ENCODE measurements around the gene NOG.
A peak's percentile ranks its signal among the peaks of the same experiment; 100 is the strongest.

NOG gene

GRCh38 chr17:56592487-56593085 is 913 bp upstream of the NOG start:
- H3K27ac ChIP-seq = no peak overlapping the region
- no peak for TF ChIP-seq ZFX (IDR thresholded peaks at IDR 0.05; ENCODE audit: borderline replicate concordance)
- TF ChIP-seq, protein P1, sequence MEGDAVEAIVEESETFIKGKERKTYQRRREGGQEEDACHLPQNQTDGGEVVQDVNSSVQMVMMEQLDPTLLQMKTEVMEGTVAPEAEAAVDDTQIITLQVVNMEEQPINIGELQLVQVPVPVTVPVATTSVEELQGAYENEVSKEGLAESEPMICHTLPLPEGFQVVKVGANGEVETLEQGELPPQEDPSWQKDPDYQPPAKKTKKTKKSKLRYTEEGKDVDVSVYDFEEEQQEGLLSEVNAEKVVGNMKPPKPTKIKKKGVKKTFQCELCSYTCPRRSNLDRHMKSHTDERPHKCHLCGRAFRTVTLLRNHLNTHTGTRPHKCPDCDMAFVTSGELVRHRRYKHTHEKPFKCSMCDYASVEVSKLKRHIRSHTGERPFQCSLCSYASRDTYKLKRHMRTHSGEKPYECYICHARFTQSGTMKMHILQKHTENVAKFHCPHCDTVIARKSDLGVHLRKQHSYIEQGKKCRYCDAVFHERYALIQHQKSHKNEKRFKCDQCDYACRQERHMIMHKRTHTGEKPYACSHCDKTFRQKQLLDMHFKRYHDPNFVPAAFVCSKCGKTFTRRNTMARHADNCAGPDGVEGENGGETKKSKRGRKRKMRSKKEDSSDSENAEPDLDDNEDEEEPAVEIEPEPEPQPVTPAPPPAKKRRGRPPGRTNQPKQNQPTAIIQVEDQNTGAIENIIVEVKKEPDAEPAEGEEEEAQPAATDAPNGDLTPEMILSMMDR (IDR thresholded peaks at IDR 0.05) = peak; percentile 99

- H3K27ac ChIP-seq = no peak overlapping the region
- TF ChIP-seq, protein P1 (IDR thresholded peaks at IDR 0.05) = no peak
- TF ChIP-seq ZFX (IDR thresholded peaks at IDR 0.05; ENCODE audit: borderline replicate concordance) = no peak
Observed at GRCh38 chr17:56593086-56593645, 333 bp upstream of the NOG start.

GRCh38 chr17:56594320-56595107 is 1.0 kb downstream of the NOG start:
- H3K27ac ChIP-seq = no peak overlapping the region
- TF ChIP-seq, protein P1 (IDR thresholded peaks at IDR 0.05) = peak; percentile 18; the same call in 1 of the 2 replicates
- TF ChIP-seq ZFX (IDR thresholded peaks at IDR 0.05; ENCODE audit: borderline replicate concordance) = no peak

DNA sequence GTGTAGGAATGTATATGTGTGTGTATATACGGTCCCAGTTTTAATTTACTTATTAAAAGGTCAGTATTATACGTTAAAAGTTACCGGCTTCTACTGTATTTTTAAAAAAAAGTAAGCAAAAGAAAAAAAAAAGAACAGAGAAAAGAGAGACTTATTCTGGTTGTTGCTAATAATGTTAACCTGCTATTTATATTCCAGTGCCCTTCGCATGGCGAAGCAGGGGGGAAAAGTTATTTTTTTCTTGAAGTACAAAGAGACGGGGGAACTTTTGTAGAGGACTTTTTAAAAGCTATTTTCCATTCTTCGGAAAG is 1.6 kb downstream of the NOG start:
- no peak for TF ChIP-seq ZFX (IDR thresholded peaks at IDR 0.05; ENCODE audit: borderline replicate concordance)
- TF ChIP-seq, protein P1 (IDR thresholded peaks at IDR 0.05) = no peak
- no peak overlapping the region for H3K27ac ChIP-seq

GRCh38 chr17:56595831-56596690 is 2.6 kb downstream of the NOG start:
- H3K27ac ChIP-seq = no peak overlapping the region
- TF ChIP-seq, protein P1 (IDR thresholded peaks at IDR 0.05) = no peak
- no peak for TF ChIP-seq ZFX (IDR thresholded peaks at IDR 0.05; ENCODE audit: borderline replicate concordance)

- H3K27ac ChIP-seq = no peak overlapping the region
- TF ChIP-seq, protein P1 (IDR thresholded peaks at IDR 0.05) = no peak
- TF ChIP-seq ZFX (IDR thresholded peaks at IDR 0.05; ENCODE audit: borderline replicate concordance) = no peak
Observed at GRCh38 chr17:56596691-56597494, 3.4 kb downstream of the NOG start.

Measured in 22Rv1 (cell line).